Gastroesophageal sphincter (tissue), 4 donors: ENCODE data around the gene CLIP4. TPM values are rescaled to one million over a fixed set of nuclear protein-coding genes. Genes with fewer than 3 reads are reported as not detected.

Source experiments
- ATAC-seq: fragments of 150-250 bp; one replicate; pipeline ENCODE4 v1.9.1; 2016; ENCODE audit warnings: mild to moderate bottlenecking, moderate library complexity
- H3K27ac ChIP-seq, 4 donors: fragments of 200-600 bp; sonication (generic) in 3 of 4; 1 replicate in 3 of 4; 2 replicates in 1 of 4; pipeline ENCODE4 v1.5.1; 2016 to 2019
- H3K27me3 ChIP-seq: fragments of 200-600 bp; sonication (generic); one replicate; pipeline ENCODE4 v1.5.1; 2019
- H3K36me3 ChIP-seq, 2 donors: fragments of 200-600 bp; sonication (generic); one replicate each; pipeline ENCODE4 v1.5.1; 2019; ENCODE audit warnings: control low read depth in 1 of 2
- H3K4me1 ChIP-seq, 3 donors: fragments of 200-600 bp; sonication (generic); 1 replicate in 2 of 3; 2 replicates in 1 of 3; pipeline ENCODE4 v1.5.1; 2016 to 2019; ENCODE audit warnings: control low read depth in 2 of 3
- H3K4me3 ChIP-seq, 2 donors: fragments of 200-600 bp; sonication (generic); one replicate each; pipeline ENCODE4 v1.5.1; 2019; ENCODE audit warnings: mild to moderate bottlenecking in 1 of 2, moderate library complexity in 1 of 2
- H3K9me3 ChIP-seq, 3 donors: fragments of 200-600 bp; sonication (generic); one replicate each; pipeline ENCODE4 v1.5.1; 2017 to 2019; ENCODE audit warnings: control low read depth in 2 of 3
- EP300 ChIP-seq: sonication (generic); formaldehyde crosslinking; IDR thresholded peaks from one replicate; pipeline ENCODE4 v1.6.1; 2017; ENCODE audit warnings: antibody characterized with exemption, mild to moderate bottlenecking
- POLR2A ChIP-seq, 2 donors: fragments of 450-650 bp; IDR thresholded peaks; one replicate each; pipeline ENCODE4 v1.6.1; 2017; ENCODE audit warnings: antibody characterized with exemption in 2 of 2, mild to moderate bottlenecking in 2 of 2, moderate library complexity in 1 of 2
- POLR2AphosphoS5 ChIP-seq: sonication (generic); formaldehyde crosslinking; IDR thresholded peaks from one replicate; pipeline ENCODE4 v1.6.1; 2017; ENCODE audit warnings: antibody characterized with exemption
- WGBS, 2 donors: methylation state at CpG; one replicate each; pipeline ENCODE4 v1.1.5; 2018; ENCODE audit warnings: low coverage in 1 of 2; 5-methylcytosine and 5-hydroxymethylcytosine counted together
- total RNA-seq, 4 donors: library from RNA; depleted of rRNA; stranded (reverse); fragments of >200 nt; gene quantifications; one replicate each; pipeline ENCODE4 v1.1.0, GENCODE V29; 2016
- TF ChIP-seq, protein P1 (sequence below), 4 experiments: fragments of 200-600 bp in 2 of 4; fragments of 450-650 bp in 2 of 4; sonication (generic) in 1 of 4; IDR thresholded peaks; one replicate each; pipeline ENCODE4 v1.5.1; 2017 to 2019; ENCODE audit warnings: antibody characterized with exemption in 4 of 4, mild to moderate bottlenecking in 2 of 4, moderate library complexity in 2 of 4

The CLIP4 gene
- total RNA-seq, 4 donors from 2014 or later, result 64.7 to 96.0 (median 77.3) TPM

DNA sequence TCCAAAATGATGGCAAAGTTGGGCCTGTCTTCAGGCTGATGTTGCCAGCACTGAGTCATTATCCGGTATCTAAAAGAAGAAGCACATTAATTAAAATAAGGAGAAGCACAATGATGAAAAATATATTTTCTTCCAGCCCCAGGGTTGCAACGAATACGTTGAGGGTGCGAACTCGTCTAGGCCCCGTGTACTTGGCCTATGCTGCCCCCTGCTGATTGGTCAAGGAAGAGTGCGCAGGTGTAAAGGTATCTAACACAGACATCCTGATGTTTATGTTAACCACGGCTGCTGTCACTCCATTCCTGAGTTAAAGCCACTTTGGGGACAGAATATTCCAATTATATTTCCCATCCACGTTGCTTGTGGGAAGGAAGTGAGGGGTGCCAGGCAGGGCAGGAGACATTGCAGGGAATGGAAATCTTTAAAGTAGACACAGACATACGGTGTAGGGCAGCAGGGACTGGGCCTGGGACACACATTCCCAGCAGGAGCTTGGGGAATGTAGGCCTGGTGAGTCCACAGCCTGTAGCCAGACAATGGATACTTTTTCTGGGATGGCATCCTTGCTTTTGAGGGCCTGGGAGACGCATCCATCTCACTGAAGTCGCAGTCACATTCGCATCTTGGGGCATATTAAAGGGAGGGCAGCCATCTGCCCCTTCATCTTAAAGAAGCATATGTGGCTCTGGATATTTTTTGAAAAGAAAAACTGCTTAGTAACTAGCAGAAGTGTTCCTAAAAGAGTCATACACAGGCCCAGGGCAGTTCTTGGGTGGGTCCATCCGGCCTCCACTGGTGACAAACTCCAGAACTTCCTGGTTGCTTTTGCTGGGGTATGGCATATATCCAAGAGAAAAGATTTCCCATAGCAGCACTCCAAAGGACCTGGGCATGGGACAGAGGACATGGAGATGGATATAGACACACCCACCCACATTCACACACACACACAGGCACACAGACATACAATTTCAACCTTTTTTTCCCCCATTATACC lies 81.9 kb downstream of the CLIP4 start:
- peaks cover 0 to 8% (median 0%) of the 10 kb centered on the region in 3 donors for H3K4me1 ChIP-seq
- no peaks in the 10 kb centered on the region for H3K9me3 ChIP-seq
- WGBS, 2 donors, result 13 to 24% methylated on average over 9 to 11 of the region's 14 CpGs
- no peak overlapping the region for H3K27ac ChIP-seq
- ATAC-seq, result peak; percentile 65
- H3K36me3 ChIP-seq, result peaks cover 0 to 14% of the 10 kb centered on the region in 2 donors
- TF ChIP-seq, protein P1, sequence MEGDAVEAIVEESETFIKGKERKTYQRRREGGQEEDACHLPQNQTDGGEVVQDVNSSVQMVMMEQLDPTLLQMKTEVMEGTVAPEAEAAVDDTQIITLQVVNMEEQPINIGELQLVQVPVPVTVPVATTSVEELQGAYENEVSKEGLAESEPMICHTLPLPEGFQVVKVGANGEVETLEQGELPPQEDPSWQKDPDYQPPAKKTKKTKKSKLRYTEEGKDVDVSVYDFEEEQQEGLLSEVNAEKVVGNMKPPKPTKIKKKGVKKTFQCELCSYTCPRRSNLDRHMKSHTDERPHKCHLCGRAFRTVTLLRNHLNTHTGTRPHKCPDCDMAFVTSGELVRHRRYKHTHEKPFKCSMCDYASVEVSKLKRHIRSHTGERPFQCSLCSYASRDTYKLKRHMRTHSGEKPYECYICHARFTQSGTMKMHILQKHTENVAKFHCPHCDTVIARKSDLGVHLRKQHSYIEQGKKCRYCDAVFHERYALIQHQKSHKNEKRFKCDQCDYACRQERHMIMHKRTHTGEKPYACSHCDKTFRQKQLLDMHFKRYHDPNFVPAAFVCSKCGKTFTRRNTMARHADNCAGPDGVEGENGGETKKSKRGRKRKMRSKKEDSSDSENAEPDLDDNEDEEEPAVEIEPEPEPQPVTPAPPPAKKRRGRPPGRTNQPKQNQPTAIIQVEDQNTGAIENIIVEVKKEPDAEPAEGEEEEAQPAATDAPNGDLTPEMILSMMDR (IDR thresholded peaks at IDR 0.05), result peak; percentile 46 to 86 (median 63)
- TF ChIP-seq POLR2AphosphoS5 (no peak), POLR2A (IDR thresholded peaks at IDR 0.05) (no peak)
- no peaks in the 10 kb centered on the region for H3K27me3 ChIP-seq
- no peak overlapping the region for H3K4me3 ChIP-seq

DNA sequence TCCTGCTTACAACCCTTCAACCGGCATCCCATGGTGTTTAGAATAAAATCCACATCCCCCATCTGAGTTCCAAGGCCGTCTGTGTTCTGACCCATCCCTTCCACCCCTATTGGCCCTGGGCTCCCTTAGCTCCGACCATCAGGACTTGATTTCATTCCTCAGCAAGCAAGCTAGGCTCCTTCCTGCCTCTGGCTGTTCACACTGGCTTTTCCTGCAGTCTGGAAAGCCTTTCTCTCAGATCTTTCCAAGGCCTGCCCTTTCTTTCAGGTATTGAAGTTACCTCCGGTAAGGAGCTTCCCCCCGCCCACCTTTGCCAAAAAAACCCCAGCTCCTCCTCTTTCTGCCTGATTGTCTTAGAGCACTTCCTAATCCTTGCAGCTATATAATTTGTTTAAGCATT lies 86.8 kb downstream of the CLIP4 start:
- Histone ChIP-seq H3K27me3 (no peaks in the 10 kb centered on the region), H3K4me3 (no peak overlapping the region), H3K36me3 (peaks cover 0 to 8% of the 10 kb centered on the region in 2 donors), H3K4me1 (peaks cover 0 to 3% (median 0%) of the 10 kb centered on the region in 3 donors), H3K9me3 (no peaks in the 10 kb centered on the region), H3K27ac (no peak overlapping the region)
- WGBS, 2 donors, result 37 to 56% methylated on average over 4 to 5 of the region's 5 CpGs
- no peak for ATAC-seq
- no peak for TF ChIP-seq EP300
- TF ChIP-seq, protein P1 (IDR thresholded peaks at IDR 0.05), result no peak
- TF ChIP-seq POLR2AphosphoS5, result no peak
- TF ChIP-seq POLR2A (IDR thresholded peaks at IDR 0.05), result no peak

DNA sequence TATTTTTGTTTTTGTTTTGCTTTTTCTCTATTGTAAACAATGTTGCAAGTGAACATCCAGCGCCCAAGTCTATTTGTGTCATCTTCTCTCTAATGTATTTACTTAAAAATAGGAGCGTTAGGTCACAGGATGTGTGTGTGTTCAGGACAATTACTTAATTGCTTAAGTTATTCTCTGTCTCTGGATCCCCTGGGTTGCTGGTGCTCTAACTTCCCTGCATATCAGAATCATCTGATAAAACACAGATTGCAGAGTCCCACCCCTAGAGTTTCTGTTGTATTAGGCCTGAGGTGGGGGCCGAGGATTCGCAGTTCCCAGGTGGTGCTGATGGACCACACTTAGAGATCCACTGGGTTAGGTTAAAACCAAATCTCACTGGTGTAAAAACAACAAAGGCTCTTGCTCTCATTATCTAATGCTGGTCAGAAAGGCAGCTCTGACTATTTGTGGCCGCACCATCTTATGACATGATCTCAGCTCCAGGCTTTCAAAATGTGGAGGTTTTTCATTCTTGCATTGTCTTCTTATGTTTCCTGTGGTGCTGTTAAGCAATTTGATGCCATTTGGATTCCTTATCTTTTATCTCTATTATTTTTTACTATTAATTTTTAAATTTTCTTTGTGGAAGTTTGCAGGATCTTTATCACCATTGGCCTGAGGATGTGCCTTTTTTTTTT lies 87.7 kb downstream of the CLIP4 start:
- Histone ChIP-seq H3K4me3 (no peak overlapping the region), H3K36me3 (peaks cover 0 to 8% of the 10 kb centered on the region in 2 donors), H3K27ac (no peak overlapping the region), H3K27me3 (no peaks in the 10 kb centered on the region), H3K4me1 (no peaks in the 10 kb centered on the region), H3K9me3 (no peaks in the 10 kb centered on the region)
- 71 to 76% methylated on average over 3 to 5 of the region's 5 CpGs for WGBS, 2 donors
- no peak for ATAC-seq
- TF ChIP-seq, protein P1 (IDR thresholded peaks at IDR 0.05), result no peak
- TF ChIP-seq POLR2A (IDR thresholded peaks at IDR 0.05), result no peak
- no peak for TF ChIP-seq EP300
- TF ChIP-seq POLR2AphosphoS5, result no peak

DNA sequence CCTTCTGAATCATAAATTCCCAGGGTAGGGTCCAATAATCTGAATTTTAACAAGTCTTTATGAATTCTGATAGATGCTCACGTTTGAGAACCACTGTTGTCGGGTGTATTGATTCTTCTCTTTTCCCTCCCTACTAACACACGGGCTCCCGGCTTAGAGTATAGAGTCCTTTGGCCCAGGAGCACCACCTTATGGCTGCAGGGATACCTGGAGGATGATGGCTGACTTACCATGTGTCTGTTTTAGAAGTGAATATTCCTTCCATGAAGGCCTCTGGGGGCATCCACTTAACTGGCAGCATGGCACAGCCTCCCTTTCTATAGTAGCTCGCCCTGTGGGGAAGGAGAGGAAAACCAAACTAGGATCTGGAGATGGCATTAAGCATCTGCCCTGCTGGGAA lies 91.7 kb downstream of the CLIP4 start:
- no peaks in the 10 kb centered on the region for H3K27me3 ChIP-seq
- no peaks in the 10 kb centered on the region for H3K4me1 ChIP-seq
- no peak overlapping the region for H3K27ac ChIP-seq
- WGBS, 2 donors, result 57 to 69% methylated on average over 2 to 4 of the region's 5 CpGs
- H3K4me3 ChIP-seq, result no peak overlapping the region
- H3K9me3 ChIP-seq, result no peaks in the 10 kb centered on the region
- peaks cover 0 to 8% of the 10 kb centered on the region in 2 donors for H3K36me3 ChIP-seq
- no peak for TF ChIP-seq EP300
- no peak for TF ChIP-seq POLR2AphosphoS5
- TF ChIP-seq, protein P1 (IDR thresholded peaks at IDR 0.05), result no peak
- no peak for TF ChIP-seq POLR2A (IDR thresholded peaks at IDR 0.05)
- ATAC-seq, result no peak
